Esophagus (tissue), 2 donors: ENCODE measurements around the gene KLC1. TPM values are rescaled to one million over a fixed set of nuclear protein-coding genes. Genes with fewer than 3 reads are reported as not detected.
A peak's percentile ranks its signal among the peaks of the same experiment; 100 is the strongest.

Experiments
- H3K27ac ChIP-seq, 2 donors: one replicate each; pipeline ENCODE4 v1.5.1; 2013; ENCODE audit warnings: low read depth in 2 of 2, mild to moderate bottlenecking in 2 of 2, inconsistent platforms in 1 of 2, low read length in 1 of 2, moderate library complexity in 1 of 2
- H3K27me3 ChIP-seq, 2 donors: one replicate each; pipeline ENCODE4 v1.6.1; 2013; ENCODE audit warnings: low read length in 2 of 2, control low read depth in 1 of 2, mild to moderate bottlenecking in 1 of 2; ENCODE audit not compliant: insufficient read depth in 2 of 2, control insufficient read depth in 1 of 2
- H3K36me3 ChIP-seq, 2 donors: one replicate each; pipeline ENCODE4 v1.6.1; 2013; ENCODE audit warnings: low read length in 1 of 2; ENCODE audit not compliant: control insufficient read depth in 2 of 2, insufficient read depth in 2 of 2
- H3K4me1 ChIP-seq, 2 donors: one replicate each; pipeline ENCODE4 v1.6.1; 2013; ENCODE audit warnings: low read length in 1 of 2; ENCODE audit not compliant: control insufficient read depth in 2 of 2, insufficient read depth in 2 of 2
- H3K4me3 ChIP-seq, 2 donors: one replicate each; pipeline ENCODE4 v1.5.1; 2013; ENCODE audit warnings: low read length in 2 of 2, mild to moderate bottlenecking in 2 of 2, low read depth in 1 of 2, moderate library complexity in 1 of 2
- H3K9me3 ChIP-seq, 2 donors: one replicate each; pipeline ENCODE4 v1.6.1; 2013; ENCODE audit warnings: mild to moderate bottlenecking in 2 of 2, low read depth in 1 of 2, low read length in 1 of 2, moderate library complexity in 1 of 2; ENCODE audit not compliant: control insufficient read depth in 2 of 2, insufficient read depth in 1 of 2
- WGBS, 2 donors: extraction: QIAGEN DNeasy Blood & Tissue Kit; methylation state at CpG; one replicate each; pipeline ENCODE4 v1.1.7; 2013; 5-methylcytosine and 5-hydroxymethylcytosine counted together
- polyA plus RNA-seq, 2 donors: library from polyadenylated mRNA; stranded (reverse); fragments of 200-250 nt; gene quantifications; one replicate each; pipeline ENCODE4 v1.2.3, GENCODE V29; 2013
- donor health status: healthy with polysubstance abuse.
- donor health status: Bipolar disorder and iron deficiency.

Gene KLC1
- polyA plus RNA-seq, 2 donors, result 69.8 to 102 TPM

DNA sequence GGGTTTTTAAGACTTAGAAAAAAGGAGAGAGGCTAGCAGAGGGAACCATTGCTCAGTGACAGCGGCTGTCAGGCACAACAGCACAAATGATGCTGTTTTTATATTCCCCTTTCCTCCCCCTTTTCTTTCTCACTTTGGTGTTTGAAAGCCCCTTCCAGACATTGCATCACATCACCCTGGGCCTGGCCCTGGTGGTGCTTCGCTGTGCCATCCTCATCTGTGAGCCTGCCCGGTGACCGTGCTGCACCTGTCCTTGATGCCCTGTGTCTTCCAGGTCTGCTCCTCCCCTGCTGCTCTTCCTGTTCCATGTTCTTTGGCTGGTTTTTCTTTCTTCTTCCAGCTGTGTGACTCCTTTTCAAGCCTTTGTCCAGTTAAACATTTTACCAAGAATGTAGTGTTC lies 24.8 kb downstream of the KLC1 start:
- H3K4me3 ChIP-seq, result no peak overlapping the region
- WGBS, 2 donors, result 74 to 80% methylated on average over 4 of the region's 4 CpGs
- H3K4me1 ChIP-seq, result peaks cover 2 to 9% of the 10 kb centered on the region in 2 donors
- no peaks in the 10 kb centered on the region for H3K27me3 ChIP-seq
- peaks cover 11 to 25% of the 10 kb centered on the region in 2 donors for H3K36me3 ChIP-seq
- H3K9me3 ChIP-seq, result no peaks in the 10 kb centered on the region
- peak overlapping the region in 1 of 2 donors; percentile 33 for H3K27ac ChIP-seq

DNA sequence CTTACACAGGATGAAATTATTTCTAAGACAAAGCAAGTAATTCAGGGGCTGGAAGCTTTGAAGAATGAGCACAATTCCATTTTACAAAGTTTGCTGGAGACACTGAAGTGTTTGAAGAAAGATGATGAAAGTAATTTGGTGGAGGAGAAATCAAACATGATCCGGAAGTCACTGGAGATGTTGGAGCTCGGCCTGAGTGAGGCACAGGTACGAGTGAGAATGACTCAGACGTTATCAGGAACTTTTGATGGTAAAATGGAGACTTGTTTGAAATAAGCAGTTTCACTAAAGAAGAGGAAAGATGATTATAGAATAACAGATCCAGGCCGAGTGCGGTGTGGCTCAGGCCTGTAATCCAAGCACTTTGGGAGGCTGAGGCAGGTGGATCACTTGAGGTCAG lies 25.6 kb downstream of the KLC1 start:
- H3K4me1 ChIP-seq, result peaks cover 2 to 9% of the 10 kb centered on the region in 2 donors
- no peaks in the 10 kb centered on the region for H3K27me3 ChIP-seq
- 79 to 81% methylated on average over 6 of the region's 6 CpGs for WGBS, 2 donors
- H3K4me3 ChIP-seq, result no peak overlapping the region
- no peaks in the 10 kb centered on the region for H3K9me3 ChIP-seq
- peaks cover 13 to 28% of the 10 kb centered on the region in 2 donors for H3K36me3 ChIP-seq
- no peak overlapping the region for H3K27ac ChIP-seq

DNA sequence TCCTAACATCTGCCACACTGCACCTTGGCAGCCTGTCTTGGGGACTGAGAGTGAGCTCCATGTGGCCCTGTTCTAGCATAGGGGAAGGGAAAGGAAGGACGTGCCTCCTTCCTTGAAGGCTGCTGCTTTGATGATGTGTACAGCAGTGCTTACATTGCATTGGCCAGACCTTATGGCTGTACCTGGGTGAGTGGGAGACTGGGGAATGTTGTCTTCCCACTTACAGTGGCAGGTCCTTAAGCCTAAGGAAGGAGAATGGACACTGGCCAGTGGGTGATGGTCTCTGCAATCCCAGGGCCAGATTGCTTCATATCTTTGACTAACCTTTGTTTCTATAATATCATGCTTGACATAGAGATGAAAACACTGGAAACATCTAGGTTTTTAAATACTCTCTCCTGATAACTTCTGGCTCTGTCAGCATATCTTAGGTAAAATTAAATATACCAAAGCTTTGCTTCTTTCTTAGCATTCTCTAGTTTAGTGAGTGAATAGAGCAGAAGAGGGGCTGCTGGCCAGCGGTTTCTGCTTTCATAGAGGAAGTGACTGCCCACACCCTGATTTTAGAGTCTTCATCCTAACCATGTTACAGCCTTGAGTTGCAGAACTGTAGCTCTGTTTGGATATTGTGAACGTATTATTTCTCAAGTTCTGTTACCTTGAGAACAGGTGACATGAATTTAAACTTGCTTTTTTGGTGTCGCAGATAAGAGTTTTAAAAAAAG lies 27.2 kb downstream of the KLC1 start:
- no peak overlapping the region for H3K27ac ChIP-seq
- peaks cover 2 to 9% of the 10 kb centered on the region in 2 donors for H3K4me1 ChIP-seq
- 74 to 86% methylated on average over 4 of the region's 4 CpGs for WGBS, 2 donors
- no peak overlapping the region for H3K4me3 ChIP-seq
- H3K27me3 ChIP-seq, result no peaks in the 10 kb centered on the region
- H3K36me3 ChIP-seq, result peaks cover 17 to 32% of the 10 kb centered on the region in 2 donors
- no peaks in the 10 kb centered on the region for H3K9me3 ChIP-seq

DNA sequence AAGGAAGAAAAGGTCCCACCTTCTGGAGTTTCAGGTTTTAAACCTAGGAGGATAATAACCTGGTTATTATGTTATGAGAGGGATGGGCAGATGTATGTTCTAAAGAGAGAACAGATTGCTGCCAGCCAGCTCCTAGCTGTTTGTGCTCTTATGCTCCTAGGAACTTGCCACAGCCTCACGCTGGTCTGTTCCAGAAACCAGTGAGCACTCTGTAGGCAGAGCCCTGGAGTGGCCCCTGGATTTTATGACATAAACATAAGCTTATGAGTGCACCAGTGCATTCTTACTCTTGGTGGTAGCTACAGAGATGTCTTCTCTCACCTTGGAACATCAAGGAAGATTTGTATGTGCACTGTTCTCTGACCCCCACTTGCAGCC lies 27.7 kb downstream of the KLC1 start:
- peaks cover 1 to 5% of the 10 kb centered on the region in 2 donors for H3K4me1 ChIP-seq
- H3K36me3 ChIP-seq, result peaks cover 21 to 36% of the 10 kb centered on the region in 2 donors
- WGBS, 2 donors, result 83 to 88% methylated on average over 1 of the region's 1 CpG

DNA sequence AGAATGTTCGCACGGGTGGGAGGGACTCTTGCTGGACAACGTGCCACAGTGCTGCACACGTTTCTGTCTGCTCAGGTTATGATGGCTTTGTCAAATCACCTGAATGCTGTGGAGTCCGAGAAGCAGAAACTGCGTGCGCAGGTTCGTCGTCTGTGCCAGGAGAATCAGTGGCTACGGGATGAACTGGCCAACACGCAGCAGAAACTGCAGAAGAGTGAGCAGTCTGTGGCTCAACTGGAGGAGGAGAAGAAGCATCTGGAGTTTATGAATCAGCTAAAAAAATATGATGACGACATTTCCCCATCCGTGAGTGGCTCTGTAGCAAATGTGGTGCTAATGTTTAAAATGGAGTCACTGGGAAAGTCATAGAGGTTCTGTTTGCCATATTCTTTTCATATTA lies 28.5 kb downstream of the KLC1 start:
- H3K27me3 ChIP-seq, result no peaks in the 10 kb centered on the region
- no peak overlapping the region for H3K4me3 ChIP-seq
- WGBS, 2 donors, result 84 to 86% methylated on average over 13 of the region's 13 CpGs
- peaks cover 0 to 5% of the 10 kb centered on the region in 2 donors for H3K4me1 ChIP-seq
- no peak overlapping the region for H3K27ac ChIP-seq
- peaks cover 26 to 40% of the 10 kb centered on the region in 2 donors for H3K36me3 ChIP-seq
- H3K9me3 ChIP-seq, result no peaks in the 10 kb centered on the region

More for the DNA sequence above, 27.7 kb downstream of the KLC1 start:
- no peaks in the 10 kb centered on the region for H3K27me3 ChIP-seq
- H3K4me3 ChIP-seq, result no peak overlapping the region
- no peak overlapping the region for H3K27ac ChIP-seq
- H3K9me3 ChIP-seq, result no peaks in the 10 kb centered on the region

DNA sequence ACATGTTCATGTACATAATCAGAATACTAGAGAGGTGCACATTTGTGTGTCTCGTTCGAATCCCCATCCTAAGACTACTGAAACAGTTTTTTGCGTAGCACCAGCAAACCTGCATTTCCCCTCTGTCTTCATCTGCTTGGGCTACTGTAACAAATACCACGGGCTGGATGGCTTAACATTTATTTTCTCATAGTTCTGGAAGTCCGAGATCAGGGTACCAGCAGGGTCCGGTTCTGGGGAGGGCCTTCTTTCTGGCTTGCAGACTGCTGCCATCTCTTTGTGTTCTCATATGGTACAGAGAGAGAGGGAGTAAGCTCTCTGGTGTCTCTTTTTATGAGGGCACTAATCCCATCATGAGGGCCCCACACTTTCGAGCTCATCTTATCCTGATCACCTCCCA lies 30.6 kb downstream of the KLC1 start:
- Histone ChIP-seq H3K4me3 (no peak overlapping the region), H3K4me1 (peaks cover 0 to 2% of the 10 kb centered on the region in 2 donors), H3K27ac (no peak overlapping the region), H3K9me3 (no peaks in the 10 kb centered on the region), H3K27me3 (no peaks in the 10 kb centered on the region), H3K36me3 (peaks cover 28 to 45% of the 10 kb centered on the region in 2 donors)
- WGBS, 2 donors, result 89 to 91% methylated on average over 7 of the region's 7 CpGs

DNA sequence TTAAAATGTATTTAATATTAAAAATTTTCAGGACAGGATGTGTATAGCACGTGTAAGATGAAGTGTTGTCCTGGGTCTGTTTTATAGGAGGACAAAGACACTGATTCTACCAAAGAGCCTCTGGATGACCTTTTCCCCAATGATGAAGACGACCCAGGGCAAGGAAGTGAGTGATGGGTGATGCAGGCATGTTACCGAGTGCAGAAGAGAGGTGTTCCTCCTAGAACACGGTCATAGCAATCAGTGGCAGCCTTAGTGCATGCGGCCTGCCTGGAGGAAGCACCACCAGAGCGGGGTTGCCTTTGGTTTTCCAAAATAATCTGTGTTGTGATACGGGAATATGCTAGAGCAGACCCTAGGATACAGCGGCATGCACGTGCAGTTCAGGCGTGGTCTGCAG lies 33.0 kb downstream of the KLC1 start:
- Histone ChIP-seq H3K27ac (no peak overlapping the region), H3K27me3 (no peaks in the 10 kb centered on the region), H3K4me3 (no peak overlapping the region), H3K36me3 (peaks cover 20 to 36% of the 10 kb centered on the region in 2 donors), H3K9me3 (no peaks in the 10 kb centered on the region), H3K4me1 (no peaks in the 10 kb centered on the region)
- 89 to 90% methylated on average over 10 of the region's 10 CpGs for WGBS, 2 donors

DNA sequence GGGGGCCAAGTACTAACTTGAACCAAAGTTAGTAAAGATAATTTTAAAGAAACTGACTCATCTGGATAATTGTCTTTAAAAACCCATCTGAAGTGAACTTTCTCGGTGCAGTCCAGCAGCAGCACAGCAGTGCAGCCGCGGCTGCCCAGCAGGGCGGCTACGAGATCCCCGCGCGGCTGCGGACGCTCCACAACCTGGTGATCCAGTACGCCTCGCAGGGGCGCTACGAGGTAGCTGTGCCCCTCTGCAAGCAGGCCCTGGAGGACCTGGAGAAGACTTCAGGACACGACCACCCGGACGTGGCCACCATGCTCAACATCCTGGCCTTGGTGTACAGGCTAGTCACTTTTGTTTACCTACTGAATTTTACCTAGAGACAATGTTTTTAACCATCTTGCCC lies 33.6 kb downstream of the KLC1 start:
- H3K27me3 ChIP-seq, result no peaks in the 10 kb centered on the region
- H3K9me3 ChIP-seq, result no peaks in the 10 kb centered on the region
- H3K27ac ChIP-seq, result no peak overlapping the region
- WGBS, 2 donors, result 95 to 96% methylated on average over 17 of the region's 17 CpGs
- peaks cover 22 to 32% of the 10 kb centered on the region in 2 donors for H3K36me3 ChIP-seq
- no peak overlapping the region for H3K4me3 ChIP-seq
- H3K4me1 ChIP-seq, result no peaks in the 10 kb centered on the region

DNA sequence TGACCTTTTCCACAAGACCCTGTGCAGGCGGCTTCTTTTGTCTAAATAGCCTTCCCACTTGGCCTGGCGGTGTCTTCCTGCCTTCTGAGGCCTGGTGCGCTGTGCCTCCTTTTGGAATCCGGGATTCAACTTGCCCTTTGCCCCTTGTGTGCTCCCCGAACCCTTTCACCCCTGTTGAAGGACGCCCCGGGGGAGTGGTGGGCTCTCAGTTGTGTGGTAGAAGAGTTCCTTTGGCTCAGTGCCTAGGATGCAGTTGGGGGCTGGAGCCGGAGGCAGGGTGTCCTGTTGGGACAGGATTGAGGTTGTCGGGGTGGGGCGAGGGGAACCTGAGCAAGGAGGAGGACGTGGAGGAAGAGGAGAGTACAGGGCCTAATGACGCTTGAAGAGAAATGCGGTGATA lies 34.5 kb downstream of the KLC1 start:
- H3K27ac ChIP-seq, result no peak overlapping the region
- H3K4me3 ChIP-seq, result no peak overlapping the region
- peaks cover 28 to 31% of the 10 kb centered on the region in 2 donors for H3K36me3 ChIP-seq
- no peaks in the 10 kb centered on the region for H3K4me1 ChIP-seq
- 87 to 90% methylated on average over 13 of the region's 13 CpGs for WGBS, 2 donors
- no peaks in the 10 kb centered on the region for H3K27me3 ChIP-seq
- H3K9me3 ChIP-seq, result no peaks in the 10 kb centered on the region

DNA sequence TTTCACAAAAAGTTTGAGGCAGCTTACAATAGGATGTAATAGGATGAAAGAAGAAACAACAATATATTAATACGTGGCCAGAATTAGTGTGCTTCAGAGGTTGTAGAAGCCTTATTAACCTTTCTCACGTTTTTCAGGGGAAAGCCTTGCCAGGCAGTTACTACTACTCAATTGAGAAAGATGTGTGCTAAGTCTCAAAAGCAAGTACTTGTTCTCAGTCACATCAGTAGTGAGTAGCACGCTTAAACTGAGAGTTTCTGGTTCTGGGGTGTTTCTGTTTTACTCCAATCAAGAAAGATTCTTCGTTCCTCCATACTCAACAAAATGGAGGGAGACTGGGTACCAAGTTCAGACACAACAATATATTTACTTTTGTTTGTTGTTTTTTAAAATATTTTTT lies 38.7 kb downstream of the KLC1 start:
- no peaks in the 10 kb centered on the region for H3K4me1 ChIP-seq
- H3K9me3 ChIP-seq, result no peaks in the 10 kb centered on the region
- H3K36me3 ChIP-seq, result peaks cover 10 to 22% of the 10 kb centered on the region in 2 donors
- WGBS, 2 donors, result 85 to 87% methylated on average over 4 of the region's 4 CpGs
- H3K27me3 ChIP-seq, result no peaks in the 10 kb centered on the region
- H3K27ac ChIP-seq, result no peak overlapping the region
- H3K4me3 ChIP-seq, result no peak overlapping the region
